ENCODE results near the gene AHNAK. TPM values are rescaled to one million over a fixed set of nuclear protein-coding genes. Genes with fewer than 3 reads are reported as not detected.

AHNAK gene
- total RNA-seq, 4 donors from 2014 or later: 374 to 1,261 (median 571) TPM

DNA sequence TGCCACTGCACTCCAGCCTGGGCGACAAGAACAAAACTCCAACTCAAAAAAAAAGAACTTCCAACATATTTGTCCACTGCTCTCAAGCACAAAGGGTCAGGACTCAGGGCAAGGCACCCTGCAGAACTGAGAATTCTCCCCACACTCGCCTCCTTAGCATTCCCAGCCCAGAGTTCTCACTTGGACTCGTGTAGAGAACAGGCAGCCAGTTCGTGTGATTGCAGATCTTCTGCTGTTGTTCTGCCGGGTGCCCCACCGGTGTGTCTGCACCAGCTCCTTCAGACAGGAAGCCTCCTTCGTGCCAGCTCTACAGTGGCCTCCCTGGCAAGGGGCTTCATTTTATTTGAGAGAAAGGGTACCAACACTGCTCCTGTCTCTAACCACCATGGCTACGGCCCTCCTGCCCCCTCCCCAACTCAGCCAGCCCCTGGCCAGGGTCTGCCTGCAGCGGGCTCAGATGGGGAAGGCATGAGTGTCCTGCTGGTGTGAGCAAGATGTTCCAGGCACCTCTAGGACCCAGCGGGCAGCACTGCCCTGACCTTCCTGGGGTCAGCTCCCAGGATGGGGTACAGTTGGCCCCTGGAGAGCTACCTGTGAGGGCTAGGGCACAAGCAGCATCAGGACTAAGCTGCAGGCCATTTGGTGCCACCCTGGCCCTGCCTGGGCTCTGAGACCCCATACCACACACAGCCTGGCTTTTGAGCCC lies 147.3 kb downstream of the AHNAK start:
- Histone ChIP-seq H3K27me3 (no peaks in the 10 kb centered on the region), H3K4me1 (peaks cover 45 to 49% of the 10 kb centered on the region in 2 donors), H3K9me3 (no peaks in the 10 kb centered on the region), H3K27ac (peak overlapping the region; percentile 34 to 57 (median 51)), H3K4me3 (no peak overlapping the region), H3K36me3 (no peaks in the 10 kb centered on the region)
- no peak for ATAC-seq
- in situ Hi-C loops (cut with MboI; ENCODE audit: low sequenced_read_pairs in 4 of 4) (loop anchor here (10.0 to 25.0 kb wide), 3 partner anchors 155 to 463 kb away; partner anchors contain the start of genes LRRN4CL (in 2 of the 4) and UBXN1 (in 2 of the 4)), intact Hi-C loops (cut with DNase I; ENCODE audit: low total_unique reads) (loop anchor here (2.0 to 5.0 kb wide), 2 partner anchors 19 to 203 kb away; partner anchors contain the start of genes MTA2 and SCGB1A1)
- no peak for DNase-seq
- TF ChIP-seq, protein P1, sequence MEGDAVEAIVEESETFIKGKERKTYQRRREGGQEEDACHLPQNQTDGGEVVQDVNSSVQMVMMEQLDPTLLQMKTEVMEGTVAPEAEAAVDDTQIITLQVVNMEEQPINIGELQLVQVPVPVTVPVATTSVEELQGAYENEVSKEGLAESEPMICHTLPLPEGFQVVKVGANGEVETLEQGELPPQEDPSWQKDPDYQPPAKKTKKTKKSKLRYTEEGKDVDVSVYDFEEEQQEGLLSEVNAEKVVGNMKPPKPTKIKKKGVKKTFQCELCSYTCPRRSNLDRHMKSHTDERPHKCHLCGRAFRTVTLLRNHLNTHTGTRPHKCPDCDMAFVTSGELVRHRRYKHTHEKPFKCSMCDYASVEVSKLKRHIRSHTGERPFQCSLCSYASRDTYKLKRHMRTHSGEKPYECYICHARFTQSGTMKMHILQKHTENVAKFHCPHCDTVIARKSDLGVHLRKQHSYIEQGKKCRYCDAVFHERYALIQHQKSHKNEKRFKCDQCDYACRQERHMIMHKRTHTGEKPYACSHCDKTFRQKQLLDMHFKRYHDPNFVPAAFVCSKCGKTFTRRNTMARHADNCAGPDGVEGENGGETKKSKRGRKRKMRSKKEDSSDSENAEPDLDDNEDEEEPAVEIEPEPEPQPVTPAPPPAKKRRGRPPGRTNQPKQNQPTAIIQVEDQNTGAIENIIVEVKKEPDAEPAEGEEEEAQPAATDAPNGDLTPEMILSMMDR (IDR thresholded peaks at IDR 0.05 in 4 of 5, conservative IDR thresholded peaks at IDR 0.05 in 1 of 5): no peak
- TF ChIP-seq POLR2A (IDR thresholded peaks at IDR 0.05): no peak

DNA sequence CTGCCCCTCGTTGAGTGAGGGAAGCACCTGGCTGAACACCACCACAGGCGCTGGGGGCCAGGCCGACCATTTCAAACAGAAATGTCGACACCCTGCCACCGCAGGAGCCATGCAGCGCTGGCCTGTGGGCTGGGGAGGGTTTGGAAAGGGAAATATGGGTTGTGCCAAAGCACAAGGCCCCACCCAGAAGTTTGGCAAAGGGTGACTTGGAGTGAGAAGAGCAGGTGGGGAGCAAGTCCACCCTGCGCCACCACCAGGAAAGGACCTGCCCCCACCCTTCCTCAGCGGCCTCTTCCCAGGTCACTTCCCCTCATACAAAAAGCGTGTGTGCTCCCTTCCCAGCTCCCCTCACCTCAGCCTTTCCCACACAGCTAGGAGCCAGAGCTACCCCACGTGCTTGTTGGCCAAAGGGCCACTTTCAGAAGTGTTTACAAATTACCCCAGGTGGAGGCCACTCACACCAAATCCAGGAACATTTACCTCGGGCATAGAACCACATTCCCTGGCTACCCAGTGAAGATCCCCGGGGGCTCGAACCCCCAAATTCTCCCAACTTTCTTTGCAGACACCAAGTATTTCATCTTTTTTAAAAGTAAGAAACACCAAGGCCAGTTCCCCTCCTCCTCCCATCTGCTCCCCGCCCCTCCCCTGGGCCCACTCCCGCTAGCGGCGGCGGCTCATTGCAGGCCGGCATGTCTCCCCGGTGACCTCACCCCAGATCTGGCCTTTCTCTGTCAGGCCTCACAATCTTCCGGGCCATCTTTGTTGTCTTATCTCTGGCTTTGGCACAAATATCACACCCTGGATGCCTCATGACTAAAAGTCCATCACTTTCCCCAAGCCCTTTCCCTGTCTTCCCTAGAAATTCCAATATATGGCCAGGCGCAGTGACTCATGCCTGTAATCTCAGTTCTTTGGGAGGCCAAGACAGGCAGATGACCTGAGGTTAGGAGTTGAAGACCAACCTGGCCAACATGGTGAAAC lies 148.3 kb downstream of the AHNAK start:
- DNase-seq (peak in 1 of 2 donors; percentile 31), ATAC-seq (peak in 1 of 2 donors; percentile 9)
- Histone ChIP-seq H3K4me1 (peaks cover 45 to 49% of the 10 kb centered on the region in 2 donors), H3K36me3 (no peaks in the 10 kb centered on the region), H3K9me3 (no peaks in the 10 kb centered on the region), H3K27me3 (no peaks in the 10 kb centered on the region), H3K27ac (peak overlapping the region; percentile 32 to 61 (median 51)), H3K4me3 (no peak overlapping the region)
- in situ Hi-C loops (cut with MboI; ENCODE audit: low sequenced_read_pairs in 4 of 4) (loop anchor here (10.0 to 25.0 kb wide), 3 partner anchors 156 to 464 kb away; partner anchors contain the start of genes LRRN4CL (in 2 of the 4) and UBXN1 (in 2 of the 4)), intact Hi-C loops (cut with DNase I; ENCODE audit: low total_unique reads) (loop anchor here (2.0 to 5.0 kb wide), 2 partner anchors 20 to 204 kb away; partner anchors contain the start of genes MTA2 and SCGB1A1)
- TF ChIP-seq, protein P1 (IDR thresholded peaks at IDR 0.05 in 4 of 5, conservative IDR thresholded peaks at IDR 0.05 in 1 of 5): no peak
- TF ChIP-seq POLR2A (IDR thresholded peaks at IDR 0.05): no peak

DNA sequence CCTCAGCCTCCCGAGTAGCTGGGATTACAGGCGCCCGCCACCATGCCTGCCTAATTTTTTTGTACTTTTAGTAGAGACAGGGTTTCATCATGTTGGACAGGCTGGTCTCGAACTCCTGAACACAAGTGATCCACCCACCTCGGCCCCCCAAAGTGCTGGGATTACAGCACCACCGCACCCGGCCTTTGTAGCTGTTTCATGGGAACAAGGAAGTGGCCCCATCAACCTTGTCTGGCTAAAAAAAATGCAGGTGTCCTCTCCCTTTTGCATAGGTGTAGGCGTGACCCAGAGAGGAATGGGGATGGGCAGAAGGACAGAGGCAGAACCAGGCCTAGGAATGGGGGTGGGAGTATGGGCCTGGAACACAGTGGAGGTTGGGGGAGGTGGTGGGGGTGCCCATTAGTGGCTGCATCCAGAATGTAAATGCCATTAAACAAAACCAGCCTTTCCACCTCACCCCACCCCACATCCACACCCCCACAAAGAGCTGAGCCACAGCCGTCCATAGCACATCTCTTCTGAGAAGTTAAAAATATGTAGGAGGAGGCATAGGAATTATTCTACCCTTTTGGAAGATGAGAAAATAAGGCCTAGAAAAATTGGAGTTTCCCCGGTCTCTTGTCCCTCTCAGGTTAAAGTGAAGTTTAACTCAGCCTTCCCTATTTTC lies 150.6 kb downstream of the AHNAK start:
- H3K4me1 ChIP-seq: peaks cover 30 to 37% of the 10 kb centered on the region in 2 donors

More for the DNA sequence above, 150.6 kb downstream of the AHNAK start:
- DNase-seq (no peak), ATAC-seq (no peak)
- Histone ChIP-seq H3K27me3 (no peaks in the 10 kb centered on the region), H3K4me3 (no peak overlapping the region), H3K36me3 (no peaks in the 10 kb centered on the region), H3K9me3 (no peaks in the 10 kb centered on the region), H3K27ac (no peak overlapping the region)
- intact Hi-C loops (cut with DNase I; ENCODE audit: low total_unique reads): loop anchor here (1.0 to 5.0 kb wide), 5 partner anchors 147 to 467 kb away; partner anchors contain the start of gene MTA2
- in situ Hi-C loops (cut with MboI; ENCODE audit: low sequenced_read_pairs in 4 of 4): loop anchor here (10.0 to 25.0 kb wide), 3 partner anchors 159 to 466 kb away; partner anchors contain the start of genes LRRN4CL (in 2 of the 4) and UBXN1 (in 2 of the 4)
- no peak for TF ChIP-seq POLR2A (IDR thresholded peaks at IDR 0.05)
- TF ChIP-seq, protein P1 (IDR thresholded peaks at IDR 0.05 in 4 of 5, conservative IDR thresholded peaks at IDR 0.05 in 1 of 5): no peak
